Fibroblast of the aortic adventitia (primary cell): ENCODE data around the gene ASB6. TPM values are rescaled to one million over a fixed set of nuclear protein-coding genes. Genes with fewer than 3 reads are reported as not detected.

Source experiments
- DNase-seq: peaks from one replicate; pipeline ENCODE4 v3.0.0-alpha.2; 2010; ENCODE audit warnings: low read depth
- H3K4me3 ChIP-seq: 2 replicates; pipeline ENCODE4 v1.5.1; 2011; ENCODE audit warnings: low read depth, mild to moderate bottlenecking, control low read depth, low read length, moderate library complexity
- CTCF ChIP-seq: IDR thresholded peaks from 2 replicates; pipeline ENCODE4 v1.5.1; 2011; ENCODE audit warnings: mild to moderate bottlenecking, low read length, control low read depth, inconsistent platforms; ENCODE audit not compliant: insufficient read depth
- total RNA-seq: library from RNA; depleted of rRNA; stranded (reverse); fragments of >200 nt; gene quantifications from 2 replicates; pipeline ENCODE4 v1.2.3, GENCODE V29; 2012; ENCODE audit warnings: low replicate concordance

ASB6 gene
- 7.0 and 14.0 TPM in 2 replicates for total RNA-seq

DNA sequence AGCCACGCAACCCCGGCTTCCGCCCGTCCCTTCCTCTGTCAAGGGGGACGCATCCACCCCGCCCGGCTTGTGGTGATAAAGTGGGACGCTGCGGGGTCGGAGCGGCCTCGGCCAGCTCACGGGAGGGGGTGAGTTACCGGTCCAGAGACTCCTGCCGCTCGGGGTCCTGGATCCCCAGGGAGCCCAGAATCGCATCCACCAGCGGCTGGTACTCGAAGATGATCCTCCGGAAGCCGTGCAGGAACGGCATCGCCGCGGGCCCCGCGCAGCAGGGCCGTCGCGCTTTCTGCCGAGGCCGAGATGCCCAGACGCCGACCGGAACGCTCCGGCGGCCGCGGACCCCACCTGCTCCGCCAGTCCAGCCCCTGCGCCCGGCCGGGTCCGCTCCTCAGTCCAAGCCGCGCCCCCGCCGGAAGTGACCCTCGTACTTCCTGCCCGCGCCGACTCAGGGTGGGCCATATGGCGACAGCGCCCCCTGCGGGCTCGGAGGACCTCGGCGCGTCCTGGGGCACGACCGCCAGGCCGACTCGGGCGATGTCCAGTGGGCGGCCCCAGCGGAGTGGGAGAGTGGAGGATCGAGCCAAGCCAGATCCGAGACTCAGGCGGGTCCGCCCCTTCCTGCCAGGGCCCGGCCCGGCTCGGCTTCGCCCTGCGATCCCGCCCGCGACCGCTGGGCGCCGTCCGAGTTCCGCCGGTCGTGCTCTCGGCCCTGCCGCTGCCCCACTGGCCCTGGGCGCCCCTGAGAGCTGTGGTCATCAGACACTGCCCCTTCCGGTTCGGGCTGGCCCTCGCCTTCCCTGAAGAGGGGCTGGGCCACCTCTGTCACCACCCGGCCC is at the start of gene ASB6:
Gene ASB6 (minus strand): TSS at position 402 of the 836 bp plus-strand sequence. CDS start 152 bp downstream, at position 250.
- H3K4me3 ChIP-seq: peak within 1 kb of the TSS; percentile 88
- peak; percentile 71 for TF ChIP-seq CTCF
- DNase-seq: peak; percentile 97

GRCh38 chr9:129688285-129689043 is 46.5 kb upstream of the ASB6 start:
- DNase-seq: no peak
- TF ChIP-seq CTCF: no peak

DNA sequence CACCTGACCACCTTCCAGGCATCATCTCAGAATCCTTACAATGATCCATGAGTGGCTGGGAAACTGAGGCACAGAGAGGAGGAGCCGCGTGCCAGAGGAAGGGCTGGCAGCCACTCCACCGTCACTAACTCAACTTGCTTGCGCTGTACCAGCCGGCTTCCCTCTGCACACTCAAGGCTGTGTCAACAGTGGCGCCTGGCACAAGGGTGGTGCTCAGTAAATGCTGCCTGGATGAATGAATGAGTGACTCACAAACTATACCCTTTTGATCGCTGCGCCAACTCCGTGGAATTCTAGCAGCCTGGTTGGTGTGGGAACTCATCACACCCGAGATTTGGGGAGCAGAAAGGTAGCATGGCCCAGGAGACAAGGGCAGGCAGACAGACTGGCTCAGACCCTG is 45.4 kb upstream of the ASB6 start:
- DNase-seq: no peak
- no peak for TF ChIP-seq CTCF
- H3K4me3 ChIP-seq: no peak overlapping the region

More at GRCh38 chr9:129688285-129689043, 46.5 kb upstream of the ASB6 start:
- H3K4me3 ChIP-seq: no peak overlapping the region

DNA sequence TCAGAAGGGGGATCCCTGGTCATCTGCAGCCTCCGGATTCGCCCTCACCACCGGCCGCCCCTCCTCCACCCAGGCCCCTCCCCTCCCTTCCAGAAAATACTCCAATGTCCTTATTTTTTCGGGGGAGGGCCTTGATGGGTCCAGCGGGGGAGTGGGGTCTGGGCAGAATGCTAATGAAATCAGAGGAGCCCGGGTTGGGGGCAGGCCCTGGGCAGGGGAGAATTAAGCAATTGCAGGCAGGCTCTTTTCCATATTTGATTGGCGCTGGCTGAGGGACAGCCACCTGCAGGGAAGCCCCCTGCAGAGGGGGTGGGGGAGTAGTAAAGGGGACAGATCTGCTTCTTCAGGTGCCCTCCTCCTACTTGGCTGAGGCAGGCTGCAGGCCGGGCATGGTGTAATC is 44.8 kb upstream of the ASB6 start:
- H3K4me3 ChIP-seq: no peak overlapping the region
- no peak for DNase-seq
- TF ChIP-seq CTCF: no peak

GRCh38 chr9:129685933-129686259 is 43.9 kb upstream of the ASB6 start:
- DNase-seq: no peak
- H3K4me3 ChIP-seq: no peak overlapping the region
- TF ChIP-seq CTCF: no peak

- no peak for TF ChIP-seq CTCF
- DNase-seq: peak; percentile 61
Measured at GRCh38 chr9:129685220-129685932, 43.4 kb upstream of the ASB6 start.

More at GRCh38 chr9:129685220-129685932, 43.4 kb upstream of the ASB6 start:
- H3K4me3 ChIP-seq: no peak overlapping the region
